ENCODE measurements around the gene TMPRSS11A.
A peak's percentile ranks its signal among the peaks of the same experiment; 100 is the strongest.

The TMPRSS11A gene

DNA sequence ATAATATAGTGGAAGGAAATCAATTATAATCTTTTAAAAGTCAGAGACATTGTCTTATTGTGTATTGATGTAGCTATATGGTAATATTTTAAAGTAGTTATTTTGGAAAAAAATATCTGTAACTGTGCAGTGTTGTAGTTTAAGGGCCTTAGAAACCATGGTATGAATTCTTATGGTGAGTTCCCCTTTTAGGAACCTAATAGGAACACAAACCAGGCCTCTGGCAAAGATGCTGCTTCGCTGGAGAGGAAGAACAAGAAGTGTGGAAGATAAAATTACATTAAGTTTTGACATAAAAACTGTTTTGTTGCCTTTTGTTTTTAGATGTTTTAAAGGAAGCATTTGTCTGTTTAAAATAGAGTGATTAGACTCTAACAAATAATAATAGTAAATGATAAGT is 68.6 kb downstream of the TMPRSS11A start:
- no peaks in the 10 kb centered on the region for H3K27me3 ChIP-seq (ENCODE audit: control insufficient read depth, insufficient read depth, low read length)
- no peak for DNase-seq (ENCODE audit: low read depth, low spot score)
- H3K27ac ChIP-seq (ENCODE audit: low read length), result no peak overlapping the region
- no peaks in the 10 kb centered on the region for H3K36me3 ChIP-seq (ENCODE audit: control insufficient read depth, insufficient read depth, low read length)
- no peaks in the 10 kb centered on the region for H3K4me1 ChIP-seq (ENCODE audit: control insufficient read depth, insufficient read depth, low read length)
- H3K9me3 ChIP-seq (ENCODE audit: control insufficient read depth, insufficient read depth, low read length), result no peaks in the 10 kb centered on the region
- no CpG with 5 or more reads among the region's 1 CpG for WGBS (ENCODE audit: insufficient coverage, insufficient read length)
- H3K4me3 ChIP-seq (ENCODE audit: low read length), result no peak overlapping the region

- H3K27me3 ChIP-seq (ENCODE audit: control insufficient read depth, insufficient read depth, low read length), result no peaks in the 10 kb centered on the region
- H3K4me3 ChIP-seq (ENCODE audit: low read length), result no peak overlapping the region
- no peaks in the 10 kb centered on the region for H3K4me1 ChIP-seq (ENCODE audit: control insufficient read depth, insufficient read depth, low read length)
- peak; percentile 13 for DNase-seq (ENCODE audit: low read depth, low spot score)
- H3K27ac ChIP-seq (ENCODE audit: low read length), result no peak overlapping the region
- H3K9me3 ChIP-seq (ENCODE audit: control insufficient read depth, insufficient read depth, low read length), result no peaks in the 10 kb centered on the region
- WGBS (ENCODE audit: insufficient coverage, insufficient read length), result no CpG with 5 or more reads among the region's 3 CpGs
- no peaks in the 10 kb centered on the region for H3K36me3 ChIP-seq (ENCODE audit: control insufficient read depth, insufficient read depth, low read length)
These were observed 70.4 kb downstream of the TMPRSS11A start for GRCh38 chr4:67892905-67893304.

DNA sequence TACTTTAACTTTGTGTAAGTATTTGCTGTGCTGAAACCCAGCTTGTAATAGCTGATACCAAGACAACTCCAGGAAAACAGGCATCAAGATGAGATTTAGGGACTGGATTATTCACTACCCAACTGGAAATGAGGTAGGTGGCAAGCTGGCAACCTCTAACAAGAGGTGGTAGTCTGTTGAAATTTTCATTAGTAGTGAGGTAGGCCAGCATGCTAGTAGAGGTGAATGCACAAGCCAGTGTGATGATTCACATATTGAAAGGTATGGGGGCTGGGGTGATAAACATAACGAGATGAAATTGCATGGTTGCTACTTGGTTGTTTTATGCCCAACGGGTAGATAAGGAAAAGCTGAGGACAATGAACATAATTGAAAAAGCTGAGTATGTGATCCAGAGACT is 71.0 kb downstream of the TMPRSS11A start:
- no CpG with 5 or more reads among the region's 2 CpGs for WGBS (ENCODE audit: insufficient coverage, insufficient read length)
- no peak overlapping the region for H3K4me3 ChIP-seq (ENCODE audit: low read length)

GRCh38 chr4:67891645-67892044 is 71.6 kb downstream of the TMPRSS11A start:
- Histone ChIP-seq H3K27me3 (ENCODE audit: control insufficient read depth, insufficient read depth, low read length) (no peaks in the 10 kb centered on the region), H3K4me3 (ENCODE audit: low read length) (no peak overlapping the region), H3K9me3 (ENCODE audit: control insufficient read depth, insufficient read depth, low read length) (no peaks in the 10 kb centered on the region), H3K4me1 (ENCODE audit: control insufficient read depth, insufficient read depth, low read length) (no peaks in the 10 kb centered on the region), H3K27ac (ENCODE audit: low read length) (no peak overlapping the region), H3K36me3 (ENCODE audit: control insufficient read depth, insufficient read depth, low read length) (no peaks in the 10 kb centered on the region)
- no peak for DNase-seq (ENCODE audit: low read depth, low spot score)

More for the DNA sequence above, 71.0 kb downstream of the TMPRSS11A start:
- H3K9me3 ChIP-seq (ENCODE audit: control insufficient read depth, insufficient read depth, low read length), result no peaks in the 10 kb centered on the region
- H3K27ac ChIP-seq (ENCODE audit: low read length), result no peak overlapping the region
- no peak for DNase-seq (ENCODE audit: low read depth, low spot score)
- H3K27me3 ChIP-seq (ENCODE audit: control insufficient read depth, insufficient read depth, low read length), result no peaks in the 10 kb centered on the region
- no peaks in the 10 kb centered on the region for H3K36me3 ChIP-seq (ENCODE audit: control insufficient read depth, insufficient read depth, low read length)
- no peaks in the 10 kb centered on the region for H3K4me1 ChIP-seq (ENCODE audit: control insufficient read depth, insufficient read depth, low read length)

GRCh38 chr4:67886281-67886680 is 77.0 kb downstream of the TMPRSS11A start:
- no peak overlapping the region for H3K4me3 ChIP-seq (ENCODE audit: low read length)
- H3K36me3 ChIP-seq (ENCODE audit: control insufficient read depth, insufficient read depth, low read length), result no peaks in the 10 kb centered on the region
- no peaks in the 10 kb centered on the region for H3K9me3 ChIP-seq (ENCODE audit: control insufficient read depth, insufficient read depth, low read length)
- H3K27ac ChIP-seq (ENCODE audit: low read length), result no peak overlapping the region
- no peak for DNase-seq (ENCODE audit: low read depth, low spot score)
- H3K4me1 ChIP-seq (ENCODE audit: control insufficient read depth, insufficient read depth, low read length), result no peaks in the 10 kb centered on the region
- H3K27me3 ChIP-seq (ENCODE audit: control insufficient read depth, insufficient read depth, low read length), result no peaks in the 10 kb centered on the region
- no CpG with 5 or more reads among the region's 4 CpGs for WGBS (ENCODE audit: insufficient coverage, insufficient read length)

- no CpG with 5 or more reads among the region's 6 CpGs for WGBS (ENCODE audit: insufficient coverage, insufficient read length)
- Histone ChIP-seq H3K4me3 (ENCODE audit: low read length) (no peak overlapping the region), H3K36me3 (ENCODE audit: control insufficient read depth, insufficient read depth, low read length) (no peaks in the 10 kb centered on the region), H3K27ac (ENCODE audit: low read length) (no peak overlapping the region), H3K9me3 (ENCODE audit: control insufficient read depth, insufficient read depth, low read length) (no peaks in the 10 kb centered on the region), H3K27me3 (ENCODE audit: control insufficient read depth, insufficient read depth, low read length) (no peaks in the 10 kb centered on the region), H3K4me1 (ENCODE audit: control insufficient read depth, insufficient read depth, low read length) (no peaks in the 10 kb centered on the region)
- DNase-seq (ENCODE audit: low read depth, low spot score), result no peak
These were observed 77.5 kb downstream of the TMPRSS11A start for GRCh38 chr4:67885762-67886161.

- H3K27me3 ChIP-seq (ENCODE audit: control insufficient read depth, insufficient read depth, low read length), result no peaks in the 10 kb centered on the region
- H3K36me3 ChIP-seq (ENCODE audit: control insufficient read depth, insufficient read depth, low read length), result no peaks in the 10 kb centered on the region
- H3K4me3 ChIP-seq (ENCODE audit: low read length), result no peak overlapping the region
- DNase-seq (ENCODE audit: low read depth, low spot score), result no peak
- H3K9me3 ChIP-seq (ENCODE audit: control insufficient read depth, insufficient read depth, low read length), result no peaks in the 10 kb centered on the region
- no peaks in the 10 kb centered on the region for H3K4me1 ChIP-seq (ENCODE audit: control insufficient read depth, insufficient read depth, low read length)
- no peak overlapping the region for H3K27ac ChIP-seq (ENCODE audit: low read length)
These were observed 78.6 kb downstream of the TMPRSS11A start for GRCh38 chr4:67884701-67885100.

- Histone ChIP-seq H3K27ac (ENCODE audit: low read length) (no peak within 1 kb of the TSS), H3K4me1 (ENCODE audit: control insufficient read depth, insufficient read depth, low read length) (no peaks in the 10 kb centered on the region), H3K27me3 (ENCODE audit: control insufficient read depth, insufficient read depth, low read length) (no peaks in the 10 kb centered on the region), H3K4me3 (ENCODE audit: low read length) (no peak within 1 kb of the TSS), H3K36me3 (ENCODE audit: control insufficient read depth, insufficient read depth, low read length) (no peaks in the 10 kb centered on the region), H3K9me3 (ENCODE audit: control insufficient read depth, insufficient read depth, low read length) (no peaks in the 10 kb centered on the region)
- no CpG with 5 or more reads among the region's 1 CpG for WGBS (ENCODE audit: insufficient coverage, insufficient read length)
- no peak for DNase-seq (ENCODE audit: low read depth, low spot score)
These were observed 79.4 kb downstream of the TMPRSS11A start, which contains the start of gene TMPRSS11D for GRCh38 chr4:67883902-67884301. Gene TMPRSS11D, minus strand, starts transcription at chr4:67884002. Its CDS starts 69 bp downstream, at chr4:67883933.

- WGBS (ENCODE audit: insufficient coverage, insufficient read length), result no CpG with 5 or more reads among the region's 5 CpGs
- no peak overlapping the region for H3K27ac ChIP-seq (ENCODE audit: low read length)
- no peak for DNase-seq (ENCODE audit: low read depth, low spot score)
These were observed 79.8 kb downstream of the TMPRSS11A start for GRCh38 chr4:67883458-67883857.

DNA sequence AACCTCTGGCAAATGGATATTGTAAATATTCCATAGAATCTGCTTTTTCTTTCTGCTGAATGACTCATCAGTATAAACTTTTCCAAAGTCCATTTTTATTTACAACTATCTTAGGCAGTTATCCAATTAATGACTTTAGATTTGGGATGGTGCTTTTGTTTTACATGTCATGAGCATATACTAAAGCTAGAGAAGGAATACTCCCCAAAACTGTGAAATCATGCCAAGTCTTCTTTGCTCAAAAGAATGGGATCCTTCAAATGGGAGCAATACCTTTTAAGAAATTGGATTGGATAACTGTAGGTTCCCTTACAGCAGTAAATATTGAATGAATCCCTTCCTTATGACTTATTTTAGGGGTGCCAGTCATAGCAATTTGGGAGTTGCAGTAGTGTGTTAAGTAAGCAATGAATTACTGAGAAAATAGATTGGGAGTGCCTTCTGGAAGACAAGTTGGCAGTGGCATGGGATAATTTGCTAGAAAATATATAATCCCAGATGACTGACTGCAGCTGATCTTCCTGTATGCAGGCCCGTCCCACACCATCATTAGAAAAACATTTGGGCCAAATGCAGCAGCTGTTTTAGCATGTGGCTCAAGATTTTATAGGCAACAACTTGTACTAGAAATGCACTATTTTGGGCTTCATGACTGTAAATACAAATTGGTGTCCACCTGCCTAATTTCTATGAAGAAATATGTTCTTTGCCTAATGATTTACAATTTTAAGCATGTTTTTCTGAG is 82.3 kb downstream of the TMPRSS11A start:
- Histone ChIP-seq H3K27ac (ENCODE audit: low read length) (no peak overlapping the region), H3K4me3 (ENCODE audit: low read length) (no peak overlapping the region), H3K9me3 (ENCODE audit: control insufficient read depth, insufficient read depth, low read length) (no peaks in the 10 kb centered on the region), H3K27me3 (ENCODE audit: control insufficient read depth, insufficient read depth, low read length) (no peaks in the 10 kb centered on the region), H3K4me1 (ENCODE audit: control insufficient read depth, insufficient read depth, low read length) (no peaks in the 10 kb centered on the region), H3K36me3 (ENCODE audit: control insufficient read depth, insufficient read depth, low read length) (no peaks in the 10 kb centered on the region)
- no peak for DNase-seq (ENCODE audit: low read depth, low spot score)
- WGBS (ENCODE audit: insufficient coverage, insufficient read length), result no CpG with 5 or more reads among the region's 1 CpG

More at GRCh38 chr4:67883458-67883857, 79.8 kb downstream of the TMPRSS11A start:
- H3K36me3 ChIP-seq (ENCODE audit: control insufficient read depth, insufficient read depth, low read length), result no peaks in the 10 kb centered on the region
- H3K4me1 ChIP-seq (ENCODE audit: control insufficient read depth, insufficient read depth, low read length), result no peaks in the 10 kb centered on the region
- H3K27me3 ChIP-seq (ENCODE audit: control insufficient read depth, insufficient read depth, low read length), result no peaks in the 10 kb centered on the region
- no peak overlapping the region for H3K4me3 ChIP-seq (ENCODE audit: low read length)
- no peaks in the 10 kb centered on the region for H3K9me3 ChIP-seq (ENCODE audit: control insufficient read depth, insufficient read depth, low read length)

DNA sequence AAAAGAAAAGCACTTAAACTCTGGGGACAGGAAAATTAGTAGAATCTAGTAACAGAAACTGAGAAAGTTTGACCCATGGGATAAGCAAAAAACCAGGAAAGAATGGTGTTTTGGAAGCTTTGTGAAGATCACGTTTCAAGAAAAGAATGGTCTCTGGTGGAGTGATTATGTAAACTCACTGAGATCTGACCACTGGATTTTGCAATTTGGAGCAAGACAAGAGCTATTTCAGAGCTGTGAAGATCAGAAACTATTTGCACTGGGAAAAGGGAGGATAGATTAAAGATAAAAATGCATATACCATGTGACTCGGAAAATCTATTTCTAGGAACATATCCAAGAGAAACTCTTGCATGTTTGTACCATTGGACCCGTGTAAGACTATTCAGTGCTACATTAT is 83.8 kb downstream of the TMPRSS11A start:
- Histone ChIP-seq H3K36me3 (ENCODE audit: control insufficient read depth, insufficient read depth, low read length) (no peaks in the 10 kb centered on the region), H3K9me3 (ENCODE audit: control insufficient read depth, insufficient read depth, low read length) (no peaks in the 10 kb centered on the region), H3K27me3 (ENCODE audit: control insufficient read depth, insufficient read depth, low read length) (no peaks in the 10 kb centered on the region), H3K4me1 (ENCODE audit: control insufficient read depth, insufficient read depth, low read length) (no peaks in the 10 kb centered on the region), H3K4me3 (ENCODE audit: low read length) (no peak overlapping the region), H3K27ac (ENCODE audit: low read length) (no peak overlapping the region)
- no CpG with 5 or more reads among the region's 3 CpGs for WGBS (ENCODE audit: insufficient coverage, insufficient read length)
- DNase-seq (ENCODE audit: low read depth, low spot score), result no peak
